Natural killer cell (primary cell): ENCODE data around the gene UPP1. TPM values are rescaled to one million over a fixed set of nuclear protein-coding genes. Genes with fewer than 3 reads are reported as not detected.
"Not testable (repeated sequence)": the region's sequence is repeated elsewhere in the genome, so short reads cannot be mapped to it uniquely, and the experiment has no call there.

Experiments used
- ATAC-seq, 3 donors: fragments of 150-1000 bp in 2 of 3; fragments of 200-7000 bp in 1 of 3; cut with Tn5 transposase; 1 replicate in 1 of 3; 2 replicates in 2 of 3; pipeline ENCODE4 v1.10.0; 2021; ENCODE audit warnings: mild to moderate bottlenecking in 2 of 3, moderate library complexity in 2 of 3
- DNase-seq, 2 donors: peaks; one replicate each; pipeline versions ENCODE4 v3.0.0 to v3.0.0-alpha.2; 2013 to 2021; ENCODE audit warnings: mixed read lengths in 1 of 2
- H3K27ac ChIP-seq: one replicate; pipeline ENCODE4 v1.5.1; 2013; ENCODE audit warnings: mild to moderate bottlenecking, low read length
- H3K27me3 ChIP-seq: one replicate; pipeline ENCODE4 v1.6.1; 2013; ENCODE audit warnings: low read length; ENCODE audit not compliant: control insufficient read depth, insufficient read depth
- H3K36me3 ChIP-seq: one replicate; pipeline ENCODE4 v1.6.1; 2013; ENCODE audit warnings: low read length; ENCODE audit not compliant: control insufficient read depth, insufficient read depth
- H3K4me1 ChIP-seq: one replicate; pipeline ENCODE4 v1.6.1; 2013; ENCODE audit warnings: low read length; ENCODE audit not compliant: control insufficient read depth, insufficient read depth
- H3K4me3 ChIP-seq: one replicate; pipeline ENCODE4 v1.5.1; 2013; ENCODE audit warnings: low read length
- H3K9me3 ChIP-seq: one replicate; pipeline ENCODE4 v1.6.1; 2013; ENCODE audit warnings: low read length; ENCODE audit not compliant: control insufficient read depth, insufficient read depth
- H3K27ac Mint-ChIP-seq, 2 donors: one replicate each; pipeline ENCODE4 v1.8.0; 2022; ENCODE audit warnings: mild to moderate bottlenecking in 2 of 2, mixed read lengths in 2 of 2, moderate library complexity in 1 of 2
- H3K27me3 Mint-ChIP-seq, 2 donors: one replicate each; pipeline ENCODE4 v1.8.0; 2022; ENCODE audit warnings: low read depth in 2 of 2, mixed read lengths in 2 of 2
- H3K36me3 Mint-ChIP-seq: one replicate; pipeline ENCODE4 v1.8.0; 2022; ENCODE audit warnings: mixed read lengths
- H3K4me1 Mint-ChIP-seq, 2 donors: one replicate each; pipeline ENCODE4 v1.8.0; 2022; ENCODE audit warnings: mixed read lengths in 2 of 2
- H3K4me3 Mint-ChIP-seq: one replicate; pipeline ENCODE4 v1.8.0; 2022; ENCODE audit warnings: mild to moderate bottlenecking, moderate library complexity, mixed read lengths
- H3K9me3 Mint-ChIP-seq, 2 donors: one replicate each; pipeline ENCODE4 v1.8.0; 2022; ENCODE audit warnings: mixed read lengths in 2 of 2
- CTCF ChIP-seq: fragments of 200-600 bp; IDR thresholded peaks from one replicate; pipeline ENCODE4 v1.8.0; 2022; ENCODE audit warnings: antibody characterized with exemption
- WGBS: methylation state at CpG from one replicate; pipeline ENCODE4 v1.1.7; 2013; ENCODE audit warnings: missing lambda C conversion rate; ENCODE audit not compliant: insufficient coverage; 5-methylcytosine and 5-hydroxymethylcytosine counted together
- intact Hi-C: fragments of 100-400 bp; cut with micrococcal nuclease; formaldehyde crosslinking; loops from one replicate; pipeline ENCODE4 v1.14.2; 2022
- total RNA-seq, 4 donors: library from RNA; stranded (reverse); fragments of 120-200 nt in 1 of 4; gene quantifications; one replicate each; pipeline versions ENCODE4 v1.2.3 to v1.2.4, GENCODE V29; 2013 to 2022

Gene UPP1
- total RNA-seq, 3 donors from 2014 or later (not counting 1 experiment from before 2014, with no cell fraction given): 98.5 to 121 (median 113) TPM

- H3K9me3 Mint-ChIP-seq: no peaks in the 10 kb centered on the region
- Histone ChIP-seq H3K36me3 (no peaks in the 10 kb centered on the region), H3K27me3 (no peaks in the 10 kb centered on the region), H3K9me3 (no peaks in the 10 kb centered on the region), H3K4me3 (no peak overlapping the region), H3K27ac (no peak overlapping the region), H3K4me1 (no peaks in the 10 kb centered on the region)
- no peak overlapping the region for H3K4me3 Mint-ChIP-seq
- H3K4me1 Mint-ChIP-seq: no peaks in the 10 kb centered on the region
- H3K36me3 Mint-ChIP-seq: peaks cover 6% of the 10 kb centered on the region
- no peak for ATAC-seq
- 96% methylated on average over 2 of the region's 2 CpGs for WGBS
- H3K27ac Mint-ChIP-seq: no peak overlapping the region
- intact Hi-C loops: no loop called here
- no peak for DNase-seq
- H3K27me3 Mint-ChIP-seq: peaks cover 0 to 2% of the 10 kb centered on the region in 2 donors
- TF ChIP-seq CTCF: no peak
Observed at GRCh38 chr7:48067475-48067874, 21.6 kb upstream of the UPP1 start.

GRCh38 chr7:48074204-48074654, 14.8 kb upstream of the UPP1 start:
- no peak overlapping the region for H3K27ac Mint-ChIP-seq
- Histone ChIP-seq H3K27me3 (no peaks in the 10 kb centered on the region), H3K27ac (no peak overlapping the region), H3K4me1 (no peaks in the 10 kb centered on the region), H3K9me3 (no peaks in the 10 kb centered on the region), H3K4me3 (no peak overlapping the region), H3K36me3 (no peaks in the 10 kb centered on the region)
- no peaks in the 10 kb centered on the region for H3K4me1 Mint-ChIP-seq
- no peak for TF ChIP-seq CTCF
- no peaks in the 10 kb centered on the region for H3K27me3 Mint-ChIP-seq
- DNase-seq (no peak), ATAC-seq (no peak)
- no peaks in the 10 kb centered on the region for H3K36me3 Mint-ChIP-seq
- intact Hi-C loops: no loop called here
- H3K9me3 Mint-ChIP-seq: no peaks in the 10 kb centered on the region
- no peak overlapping the region for H3K4me3 Mint-ChIP-seq

GRCh38 chr7:48077423-48077822, 11.6 kb upstream of the UPP1 start:
- Histone ChIP-seq H3K27ac (no peak overlapping the region), H3K4me3 (no peak overlapping the region), H3K4me1 (no peaks in the 10 kb centered on the region), H3K27me3 (no peaks in the 10 kb centered on the region), H3K9me3 (no peaks in the 10 kb centered on the region), H3K36me3 (no peaks in the 10 kb centered on the region)
- Mint-ChIP-seq H3K27me3 (no peaks in the 10 kb centered on the region), H3K9me3 (no peaks in the 10 kb centered on the region), H3K36me3 (no peaks in the 10 kb centered on the region), H3K4me3 (no peak overlapping the region), H3K27ac (no peak overlapping the region), H3K4me1 (no peaks in the 10 kb centered on the region)
- intact Hi-C loops: no loop called here
- DNase-seq (no peak), ATAC-seq (no peak)
- TF ChIP-seq CTCF: no peak
- WGBS: 74% methylated on average over 1 of the region's 1 CpG

GRCh38 chr7:48078470-48078869, 10.6 kb upstream of the UPP1 start:
- DNase-seq: no peak
- TF ChIP-seq CTCF: no peak
- Histone ChIP-seq H3K36me3 (no peaks in the 10 kb centered on the region), H3K9me3 (no peaks in the 10 kb centered on the region), H3K27me3 (no peaks in the 10 kb centered on the region), H3K4me3 (no peak overlapping the region), H3K4me1 (peaks cover 5% of the 10 kb centered on the region), H3K27ac (no peak overlapping the region)
- Mint-ChIP-seq H3K4me3 (no peak overlapping the region), H3K36me3 (no peaks in the 10 kb centered on the region), H3K9me3 (no peaks in the 10 kb centered on the region), H3K27me3 (no peaks in the 10 kb centered on the region), H3K27ac (no peak overlapping the region), H3K4me1 (peaks cover 6 to 8% of the 10 kb centered on the region in 2 donors)
- ATAC-seq: no peak
- 100% methylated on average over 2 of the region's 2 CpGs for WGBS
- intact Hi-C loops: no loop called here

- peaks cover 43% of the 10 kb centered on the region for H3K4me1 ChIP-seq
- H3K36me3 ChIP-seq, H3K36me3 Mint-ChIP-seq, H3K27ac ChIP-seq, H3K4me3 ChIP-seq, H3K9me3 Mint-ChIP-seq, intact Hi-C loops, H3K27ac Mint-ChIP-seq, H3K27me3 ChIP-seq, ATAC-seq, H3K27me3 Mint-ChIP-seq, H3K4me3 Mint-ChIP-seq, H3K9me3 ChIP-seq, DNase-seq: not testable (repeated sequence)
- H3K4me1 Mint-ChIP-seq: peaks cover 42 to 43% of the 10 kb centered on the region in 2 donors
Observed at GRCh38 chr7:48082378-48082777, 6.7 kb upstream of the UPP1 start.
